Loucy (cell line): ENCODE results near the gene PID1.

Experiments used
- EZH2phosphoT487 ChIP-seq: fragments of 200-600 bp; IDR thresholded peaks from 2 replicates; pipeline ENCODE4 v1.6.1; 2018; ENCODE audit warnings: antibody characterized with exemption, mild to moderate bottlenecking, moderate library complexity, borderline replicate concordance
- TF ChIP-seq, protein P1 (sequence below): fragments of 200-600 bp; sonication (generic); conservative IDR thresholded peaks from 2 replicates; pipeline ENCODE4 v1.5.1; 2014; ENCODE audit warnings: mild to moderate bottlenecking, antibody characterized with exemption, low read length

DNA sequence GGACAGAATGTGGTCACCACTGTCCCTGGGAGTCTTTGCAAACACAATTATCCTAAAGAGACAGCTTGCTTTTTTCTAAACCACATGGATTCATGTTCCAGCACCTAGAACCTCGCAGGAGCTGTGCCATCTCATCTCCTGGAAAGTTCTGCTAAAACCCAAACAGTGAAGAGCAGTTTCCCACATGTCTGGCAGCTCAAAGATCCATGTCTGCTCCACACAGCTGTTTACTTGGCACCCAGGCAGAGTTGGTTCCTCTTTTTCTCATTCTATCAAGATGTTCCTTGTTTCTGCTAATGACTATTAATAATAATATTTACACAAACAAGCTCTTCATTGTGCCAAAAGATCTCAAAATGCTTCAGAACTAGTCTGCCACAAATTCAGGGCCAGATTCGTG, 30.1 kb upstream of the PID1 start:
- TF ChIP-seq, protein P1, sequence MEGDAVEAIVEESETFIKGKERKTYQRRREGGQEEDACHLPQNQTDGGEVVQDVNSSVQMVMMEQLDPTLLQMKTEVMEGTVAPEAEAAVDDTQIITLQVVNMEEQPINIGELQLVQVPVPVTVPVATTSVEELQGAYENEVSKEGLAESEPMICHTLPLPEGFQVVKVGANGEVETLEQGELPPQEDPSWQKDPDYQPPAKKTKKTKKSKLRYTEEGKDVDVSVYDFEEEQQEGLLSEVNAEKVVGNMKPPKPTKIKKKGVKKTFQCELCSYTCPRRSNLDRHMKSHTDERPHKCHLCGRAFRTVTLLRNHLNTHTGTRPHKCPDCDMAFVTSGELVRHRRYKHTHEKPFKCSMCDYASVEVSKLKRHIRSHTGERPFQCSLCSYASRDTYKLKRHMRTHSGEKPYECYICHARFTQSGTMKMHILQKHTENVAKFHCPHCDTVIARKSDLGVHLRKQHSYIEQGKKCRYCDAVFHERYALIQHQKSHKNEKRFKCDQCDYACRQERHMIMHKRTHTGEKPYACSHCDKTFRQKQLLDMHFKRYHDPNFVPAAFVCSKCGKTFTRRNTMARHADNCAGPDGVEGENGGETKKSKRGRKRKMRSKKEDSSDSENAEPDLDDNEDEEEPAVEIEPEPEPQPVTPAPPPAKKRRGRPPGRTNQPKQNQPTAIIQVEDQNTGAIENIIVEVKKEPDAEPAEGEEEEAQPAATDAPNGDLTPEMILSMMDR, result no peak
- no peak for TF ChIP-seq EZH2phosphoT487
